GM12878 (cell line): ENCODE data around the gene WDFY4. TPM values are rescaled to one million over a fixed set of nuclear protein-coding genes. Genes with fewer than 3 reads are reported as not detected.

Experiments
- ATAC-seq: fragments of 200-7000 bp; cut with Tn5 transposase; 3 replicates; pipeline ENCODE4 v1.9.1; 2020; ENCODE audit warnings: mild to moderate bottlenecking, moderate library complexity
- BruUV-seq: library from RNA; stranded (reverse); fragments of 400-500 nt; replicated peaks from 2 replicates; lab custom pipeline; 2021; lab: Mats Ljungman, UMichigan
- CTCF ChIA-PET: fragments of 300-600 bp; sonication (Branson Sonifier 250); formaldehyde crosslinking; extraction: SDS; loops from one replicate; lab custom pipeline; 2021; ENCODE audit warnings: inconsistent platforms; lab: Yijun Ruan, JAX
- POLR2A ChIA-PET: fragments of 350-600 bp; formaldehyde crosslinking; extraction: SDS; loops from one replicate; lab custom pipeline; 2021; ENCODE audit warnings: inconsistent platforms; lab: Charles Lee
- RAD21 ChIA-PET: fragments of 300-600 bp; sonication (Branson Sonifier 250); formaldehyde crosslinking; loops from one replicate; lab custom pipeline; 2023; ENCODE audit warnings: antibody characterized with exemption; ENCODE audit not compliant: unreplicated experiment; lab: Charles Lee
- SMC1A ChIA-PET: fragments of 300-600 bp; sonication (Branson Sonifier 250); formaldehyde crosslinking; loops from one replicate; lab custom pipeline; 2023; ENCODE audit not compliant: unreplicated experiment, uncharacterized antibody; lab: Charles Lee
- DNase-seq: peaks from one replicate; pipeline ENCODE4 v3.0.0-alpha.2; 2011; ENCODE audit warnings: low read depth, low spot score
- FAIRE-seq: peaks from 3 replicates; lab custom pipeline; 2011; peaks lifted over from hg19 to GRCh38; lab: Jason Lieb, UNC
- H2AFZ ChIP-seq: 2 replicates; pipeline ENCODE4 v1.6.0; 2011; ENCODE audit warnings: low read depth, low read length, control low read depth; ENCODE audit not compliant: control insufficient read depth
- H3K27ac ChIP-seq: 2 replicates; pipeline ENCODE4 v1.5.1; 2011; ENCODE audit warnings: control low read depth; ENCODE audit not compliant: control insufficient read depth, insufficient read depth
- H3K27me3 ChIP-seq, 2 experiments: replicated peaks in 1 of 2; 2 replicates each; pipeline versions ENCODE4 v1.6.0 to v1.6.1; 2011; ENCODE audit warnings: low read length in 1 of 2; ENCODE audit not compliant: control insufficient read depth in 2 of 2, insufficient read depth in 2 of 2
- H3K36me3 ChIP-seq, 2 experiments: 2 replicates each; pipeline ENCODE4 v1.5.1; 2011; ENCODE audit warnings: low read length in 1 of 2; ENCODE audit not compliant: control insufficient read depth in 2 of 2, insufficient read depth in 2 of 2
- H3K4me1 ChIP-seq: 2 replicates; pipeline ENCODE4 v1.6.1; 2011; ENCODE audit warnings: mild to moderate bottlenecking, low read length, moderate library complexity, mixed read lengths; ENCODE audit not compliant: control insufficient read depth, insufficient read depth
- H3K4me2 ChIP-seq: 2 replicates; pipeline ENCODE4 v1.6.0; 2011; ENCODE audit warnings: control low read depth; ENCODE audit not compliant: control insufficient read depth, insufficient read depth
- H3K4me3 ChIP-seq: fragments of 200-600 bp; sonication (generic); 2 replicates; pipeline ENCODE4 v1.5.1; 2016
- H3K79me2 ChIP-seq: 2 replicates; pipeline ENCODE4 v1.6.0; 2011; ENCODE audit warnings: low read length; ENCODE audit not compliant: control insufficient read depth, insufficient read depth
- H3K9ac ChIP-seq: 2 replicates; pipeline ENCODE4 v1.8.0; 2011; ENCODE audit warnings: low read length, control low read depth, mixed read lengths; ENCODE audit not compliant: control insufficient read depth, insufficient read depth
- H3K9me3 ChIP-seq: replicated peaks from 3 replicates; pipeline ENCODE4 v1.5.1; 2011; ENCODE audit warnings: mild to moderate bottlenecking, low read length; ENCODE audit not compliant: control insufficient read depth, insufficient read depth
- H4K20me1 ChIP-seq: 2 replicates; pipeline ENCODE4 v1.6.0; 2011; ENCODE audit not compliant: control insufficient read depth, insufficient read depth
- BMI1 ChIP-seq: fragments of 450-650 bp; IDR thresholded peaks from 2 replicates; pipeline ENCODE4 v1.6.1; 2016; ENCODE audit warnings: mild to moderate bottlenecking, moderate library complexity, borderline replicate concordance
- MYB ChIP-seq: fragments of 150-350 bp; IDR thresholded peaks from 2 replicates; pipeline ENCODE4 v1.6.1; 2014; ENCODE audit warnings: mild to moderate bottlenecking, low read depth, low read length, borderline replicate concordance
- PAX8 ChIP-seq: fragments of 450-650 bp; IDR thresholded peaks from 2 replicates; pipeline ENCODE4 v1.6.1; 2017; ENCODE audit warnings: mild to moderate bottlenecking, moderate library complexity
- RUNX3 ChIP-seq: IDR thresholded peaks from 2 replicates; pipeline ENCODE4 v1.6.1; 2012; ENCODE audit warnings: low read length, inconsistent platforms
- SIN3A ChIP-seq: IDR thresholded peaks from 2 replicates; pipeline ENCODE4 v1.6.1; 2012; ENCODE audit warnings: low read depth, low read length, improper control_type of control experiment
- SMAD5 ChIP-seq: IDR thresholded peaks from 2 replicates; pipeline ENCODE4 v1.6.1; 2016; ENCODE audit warnings: antibody characterized with exemption, low read depth
- SREBF1 ChIP-seq: IDR thresholded peaks from 2 replicates; pipeline ENCODE4 v1.6.1; 2012; ENCODE audit warnings: mild to moderate bottlenecking, low read length
- SRF ChIP-seq, 2 experiments: IDR thresholded peaks; 2 replicates each; pipeline ENCODE4 v1.6.1; 2011; ENCODE audit warnings: low read depth in 2 of 2, low read length in 2 of 2, mild to moderate bottlenecking in 1 of 2, moderate library complexity in 1 of 2
- STAT3 ChIP-seq: IDR thresholded peaks from 2 replicates; pipeline ENCODE4 v1.6.1; 2011; ENCODE audit warnings: low read depth, low read length, improper control_type of control experiment
- USF2 ChIP-seq: IDR thresholded peaks from 2 replicates; pipeline ENCODE4 v1.6.1; 2011; ENCODE audit warnings: low read depth, low read length, improper control_type of control experiment, borderline replicate concordance
- ZSCAN29 ChIP-seq: fragments of 450-650 bp; IDR thresholded peaks from 2 replicates; pipeline ENCODE4 v1.6.1; 2017; ENCODE audit warnings: mild to moderate bottlenecking, moderate library complexity
- WGBS: methylation state at CpG from one replicate; pipeline ENCODE4 v1.1.6; 2016; ENCODE audit warnings: low lambda C conversion rate; ENCODE audit not compliant: insufficient replicate concordance, insufficient coverage; ENCODE audit errors: missing lambda C conversion rate; 5-methylcytosine and 5-hydroxymethylcytosine counted together
- in situ Hi-C: fragments of 300-500 bp; cut with MboI; formaldehyde crosslinking; loops from 9 replicates; pipeline ENCODE4 v1.14.3; 2018; ENCODE audit warnings: mixed read lengths
- intact Hi-C: fragments of 100-400 bp; cut with micrococcal nuclease; formaldehyde crosslinking; loops from one replicate; pipeline ENCODE4 v1.14.2; 2022; ENCODE audit not compliant: unreplicated experiment
- polyA plus RNA-seq, 11 experiments: library from polyadenylated mRNA; depleted of rRNA in 4 of 11; unstranded in 6 of 11; stranded (reverse) in 5 of 11; fragments of >200 nt; fragmentation: Nextera tagmentation in 4 of 11; fragmentation: Illumina TruSeq in 1 of 11; extraction: Ambion mirVana in 4 of 11; extraction: Trizol in 1 of 11; gene quantifications; 1 replicate in 1 of 11; 2 replicates in 10 of 11; pipeline versions ENCODE4 v1.2.1 to v1.2.3, GENCODE V29; 2011 to 2016; ENCODE audit warnings: inconsistent platforms in 2 of 11, missing spikeins in 2 of 11, low read depth in 1 of 11
- total RNA-seq, 4 experiments: library from RNA; depleted of rRNA in 3 of 4; stranded (reverse); fragments of >200 nt in 3 of 4; fragmentation: Illumina TruSeq in 1 of 4; extraction: Trizol in 1 of 4; gene quantifications; 2 replicates each; pipeline versions ENCODE4 v1.2.1 to v1.2.3, GENCODE V29; 2013 to 2021
- TF ChIP-seq, protein P1 (sequence below): fragments of 450-650 bp; formaldehyde crosslinking; IDR thresholded peaks from 2 replicates; pipeline ENCODE4 v1.4.0; 2022; ENCODE audit warnings: mild to moderate bottlenecking, moderate library complexity
- TF ChIP-seq, protein P2 (sequence below): fragments of 450-650 bp; IDR thresholded peaks from 2 replicates; pipeline ENCODE4 v1.6.1; 2017; ENCODE audit warnings: mild to moderate bottlenecking, low read depth, inconsistent platforms; ENCODE audit not compliant: poor library complexity, severe bottlenecking

Gene WDFY4
- total and polyA plus RNA-seq, 10 of the 15 experiments (the other 5 are each of a cell fraction or from before 2014, with no cell fraction given): 13.5 to 132 (median 47.3) TPM

DNA sequence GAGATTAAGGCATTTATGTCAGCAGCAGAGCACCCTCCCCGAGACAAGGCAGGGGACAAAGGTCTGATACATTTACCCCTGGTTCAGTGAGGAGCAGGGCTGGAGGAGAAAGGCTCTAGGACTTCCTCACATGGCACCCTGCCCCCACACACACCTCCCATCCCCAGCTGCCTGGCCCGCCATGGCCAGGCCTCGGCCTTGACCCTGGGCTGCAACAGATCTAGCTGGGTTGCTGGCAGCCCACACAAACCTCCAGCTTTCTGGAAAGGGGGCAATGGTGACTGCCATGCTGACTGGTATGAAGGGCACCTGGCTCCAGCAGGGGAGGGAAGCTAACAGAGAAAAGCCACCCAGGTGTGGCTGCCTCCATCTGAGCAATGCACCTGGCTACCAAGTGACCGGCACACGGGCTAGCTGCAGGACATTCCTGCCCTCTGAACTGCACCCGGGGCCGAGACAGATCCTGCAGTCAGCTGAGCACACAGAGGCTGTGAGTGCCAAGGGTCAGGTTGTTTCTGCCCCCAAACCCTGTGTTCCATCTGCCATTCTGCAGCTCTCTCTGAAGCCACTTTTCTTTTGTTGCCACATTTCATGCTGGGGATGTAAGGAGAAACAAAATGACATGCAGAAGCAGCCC lies 340.8 kb downstream of the WDFY4 start (continued):
- TF ChIP-seq, protein P1, sequence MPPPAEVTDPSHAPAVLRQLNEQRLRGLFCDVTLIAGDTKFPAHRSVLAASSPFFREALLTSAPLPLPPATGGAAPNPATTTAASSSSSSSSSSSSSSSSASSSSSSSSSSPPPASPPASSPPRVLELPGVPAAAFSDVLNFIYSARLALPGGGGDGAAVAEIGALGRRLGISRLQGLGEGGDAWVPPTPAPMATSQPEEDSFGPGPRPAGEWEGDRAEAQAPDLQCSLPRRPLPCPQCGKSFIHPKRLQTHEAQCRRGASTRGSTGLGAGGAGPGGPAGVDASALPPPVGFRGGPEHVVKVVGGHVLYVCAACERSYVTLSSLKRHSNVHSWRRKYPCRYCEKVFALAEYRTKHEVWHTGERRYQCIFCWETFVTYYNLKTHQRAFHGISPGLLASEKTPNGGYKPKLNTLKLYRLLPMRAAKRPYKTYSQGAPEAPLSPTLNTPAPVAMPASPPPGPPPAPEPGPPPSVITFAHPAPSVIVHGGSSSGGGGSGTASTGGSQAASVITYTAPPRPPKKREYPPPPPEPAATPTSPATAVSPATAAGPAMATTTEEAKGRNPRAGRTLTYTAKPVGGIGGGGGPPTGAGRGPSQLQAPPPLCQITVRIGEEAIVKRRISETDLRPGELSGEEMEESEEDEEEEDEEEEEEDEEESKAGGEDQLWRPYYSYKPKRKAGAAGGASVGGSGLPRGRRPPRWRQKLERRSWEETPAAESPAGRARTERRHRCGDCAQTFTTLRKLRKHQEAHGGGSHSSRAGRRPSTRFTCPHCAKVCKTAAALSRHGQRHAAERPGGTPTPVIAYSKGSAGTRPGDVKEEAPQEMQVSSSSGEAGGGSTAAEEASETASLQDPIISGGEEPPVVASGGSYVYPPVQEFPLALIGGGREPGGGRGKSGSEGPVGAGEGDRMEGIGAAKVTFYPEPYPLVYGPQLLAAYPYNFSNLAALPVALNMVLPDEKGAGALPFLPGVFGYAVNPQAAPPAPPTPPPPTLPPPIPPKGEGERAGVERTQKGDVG (CRISPR knock-in tag): no peak

DNA sequence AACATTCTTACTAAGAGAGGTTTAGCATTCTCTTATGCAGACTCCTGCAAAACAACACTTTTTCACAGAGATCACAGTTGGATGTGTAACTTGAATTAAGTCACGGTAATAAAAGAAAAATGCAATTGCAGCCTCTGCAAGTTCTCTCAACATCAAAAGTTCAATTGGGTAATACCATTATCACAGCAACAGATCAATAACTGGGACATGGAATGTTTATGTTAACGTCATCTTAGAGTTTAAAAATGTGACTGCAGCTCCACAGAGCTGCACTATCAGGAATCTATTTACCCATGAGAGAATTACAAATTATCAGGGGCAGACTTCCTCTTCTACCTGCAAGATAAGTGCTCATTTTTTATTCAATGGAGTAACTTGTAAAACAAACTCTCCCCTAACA lies 344.0 kb downstream of the WDFY4 start:
- RAD21 ChIA-PET: no interaction called here
- no peak for ATAC-seq
- CTCF ChIA-PET: interaction anchor here (1.6 kb wide), 1 partner anchor 21 kb away, joined by 3 read pairs; no protein-coding TSS in a partner anchor
- no peak for FAIRE-seq
- SMC1A ChIA-PET: no interaction called here
- no TSS peak for BruUV-seq
- Histone ChIP-seq H3K4me1 (no peaks in the 10 kb centered on the region), H4K20me1 (no peaks in the 10 kb centered on the region; the same call in 1 of the 2 replicates), H3K4me3 (no peak overlapping the region), H3K9me3 (no peaks in the 10 kb centered on the region), H3K27ac (no peak overlapping the region), H3K79me2 (no peaks in the 10 kb centered on the region), H3K9ac (no peak overlapping the region), H3K27me3 (peaks cover 0 to 6% of the 10 kb centered on the region in 2 experiments; a peak in 2 of 4 replicates), H3K36me3 (no peaks in the 10 kb centered on the region), H2AFZ (no peak overlapping the region), H3K4me2 (no peak overlapping the region)
- in situ Hi-C loops: no loop called here
- 22% methylated on average over 2 of the region's 2 CpGs for WGBS
- intact Hi-C loops: no loop called here
- TF ChIP-seq SIN3A: no peak
- TF ChIP-seq, protein P2, sequence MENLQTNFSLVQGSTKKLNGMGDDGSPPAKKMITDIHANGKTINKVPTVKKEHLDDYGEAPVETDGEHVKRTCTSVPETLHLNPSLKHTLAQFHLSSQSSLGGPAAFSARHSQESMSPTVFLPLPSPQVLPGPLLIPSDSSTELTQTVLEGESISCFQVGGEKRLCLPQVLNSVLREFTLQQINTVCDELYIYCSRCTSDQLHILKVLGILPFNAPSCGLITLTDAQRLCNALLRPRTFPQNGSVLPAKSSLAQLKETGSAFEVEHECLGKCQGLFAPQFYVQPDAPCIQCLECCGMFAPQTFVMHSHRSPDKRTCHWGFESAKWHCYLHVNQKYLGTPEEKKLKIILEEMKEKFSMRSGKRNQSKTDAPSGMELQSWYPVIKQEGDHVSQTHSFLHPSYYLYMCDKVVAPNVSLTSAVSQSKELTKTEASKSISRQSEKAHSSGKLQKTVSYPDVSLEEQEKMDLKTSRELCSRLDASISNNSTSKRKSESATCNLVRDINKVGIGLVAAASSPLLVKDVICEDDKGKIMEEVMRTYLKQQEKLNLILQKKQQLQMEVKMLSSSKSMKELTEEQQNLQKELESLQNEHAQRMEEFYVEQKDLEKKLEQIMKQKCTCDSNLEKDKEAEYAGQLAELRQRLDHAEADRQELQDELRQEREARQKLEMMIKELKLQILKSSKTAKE: no peak
- no peak for TF ChIP-seq PAX8
- no peak for TF ChIP-seq RUNX3
- TF ChIP-seq MYB: no peak
- TF ChIP-seq STAT3: no peak
- no peak for TF ChIP-seq SRF (IDR thresholded peaks at IDR 0.05; ENCODE audit: low read depth in 2 of 2, low read length in 2 of 2)
- TF ChIP-seq BMI1: no peak
- no peak for TF ChIP-seq SMAD5
- no peak for TF ChIP-seq USF2
- TF ChIP-seq ZSCAN29: no peak
- TF ChIP-seq SREBF1: no peak
- POLR2A ChIA-PET: no interaction called here
- DNase-seq: no peak
